ENCODE results near the gene PSMA3. TPM values are rescaled to one million over a fixed set of nuclear protein-coding genes. Genes with fewer than 3 reads are reported as not detected.
A peak's percentile ranks its signal among the peaks of the same experiment; 100 is the strongest.

The PSMA3 gene
- total and polyA plus RNA-seq, 2 experiments from 2014 or later, result 54.0 to 183 TPM

- H3K9ac ChIP-seq, result peak overlapping the region; percentile 77
- in situ Hi-C loops (cut with MboI), result no loop called here
- H3K36me3 ChIP-seq (ENCODE audit: low read depth), result peaks cover 5% of the 10 kb centered on the region; the same call in 1 of the 2 replicates
- no peaks in the 10 kb centered on the region for H3K9me2 ChIP-seq (ENCODE audit: insufficient read depth)
- H3K27ac ChIP-seq, result peak overlapping the region; percentile 36
- peak; percentile 66 for DNase-seq
- peaks cover 42% of the 10 kb centered on the region for H3F3A ChIP-seq (ENCODE audit: insufficient read depth)
- no peak for TF ChIP-seq EZH2phosphoT487 (IDR thresholded peaks at IDR 0.05; ENCODE audit: insufficient read depth, low read depth)
- H3K27me3 ChIP-seq (replicated peaks; ENCODE audit: insufficient read depth), result no peaks in the 10 kb centered on the region
- H3K9me3 ChIP-seq (ENCODE audit: low read depth), result no peaks in the 10 kb centered on the region
- H4K20me1 ChIP-seq (ENCODE audit: insufficient read depth), result no peaks in the 10 kb centered on the region
- WGBS, 2 experiments (ENCODE audit: low coverage in 1 of 2, low lambda C conversion rate in 2 of 2, missing lambda C conversion rate in 2 of 2), result 2% methylated on average over 23 of the region's 23 CpGs
- peak overlapping the region; percentile 96 for H3K4me2 ChIP-seq (ENCODE audit: unreplicated experiment)
- H3K4me1 ChIP-seq (ENCODE audit: insufficient read depth), result peaks cover 16% of the 10 kb centered on the region
- H3K79me2 ChIP-seq (ENCODE audit: insufficient read depth), result no peaks in the 10 kb centered on the region
- H2AFZ ChIP-seq, result peak overlapping the region; percentile 92
- H3K4me3 ChIP-seq, result peak overlapping the region; percentile 95
Measured at GRCh38 chr14:58239244-58240195, 5.1 kb upstream of the PSMA3 start.

GRCh38 chr14:58243790-58244555, 670 bp upstream of the PSMA3 start:
- peak overlapping the region; percentile 97 for H2AFZ ChIP-seq
- in situ Hi-C loops (cut with MboI), result no loop called here
- H3K79me2 ChIP-seq (ENCODE audit: insufficient read depth), result peaks cover 41% of the 10 kb centered on the region
- 3 to 4% methylated on average over 16 of the region's 16 CpGs for WGBS, 2 experiments (ENCODE audit: low coverage in 1 of 2, low lambda C conversion rate in 2 of 2, missing lambda C conversion rate in 2 of 2)
- DNase-seq, result peak; percentile 55
- H3K4me2 ChIP-seq (ENCODE audit: unreplicated experiment), result peak overlapping the region; percentile 87
- H3K36me3 ChIP-seq (ENCODE audit: low read depth), result no peaks in the 10 kb centered on the region
- H3K27ac ChIP-seq, result peak overlapping the region; percentile 96
- no peaks in the 10 kb centered on the region for H3K9me2 ChIP-seq (ENCODE audit: insufficient read depth)
- H4K20me1 ChIP-seq (ENCODE audit: insufficient read depth), result no peaks in the 10 kb centered on the region
- TF ChIP-seq EZH2phosphoT487 (IDR thresholded peaks at IDR 0.05; ENCODE audit: insufficient read depth, low read depth) (no peak), EZH2 (IDR thresholded peaks at IDR 0.05; ENCODE audit: insufficient read depth, poor library complexity, severe bottlenecking) (no peak)
- no peaks in the 10 kb centered on the region for H3K27me3 ChIP-seq (replicated peaks; ENCODE audit: insufficient read depth)
- peak overlapping the region; percentile 97 for H3K9ac ChIP-seq
- H3K4me1 ChIP-seq (ENCODE audit: insufficient read depth), result peaks cover 21% of the 10 kb centered on the region
- H3F3A ChIP-seq (ENCODE audit: insufficient read depth), result peaks cover 46% of the 10 kb centered on the region
- peak overlapping the region; percentile 95 for H3K4me3 ChIP-seq
- H3K9me3 ChIP-seq (ENCODE audit: low read depth), result no peaks in the 10 kb centered on the region

GRCh38 chr14:58245562-58245961, 919 bp downstream of the PSMA3 start:
- H3K4me2 ChIP-seq (ENCODE audit: unreplicated experiment), result peak overlapping the region; percentile 96
- H3F3A ChIP-seq (ENCODE audit: insufficient read depth), result peaks cover 44% of the 10 kb centered on the region
- peak overlapping the region; percentile 96 for H3K27ac ChIP-seq
- H3K9me3 ChIP-seq (ENCODE audit: low read depth), result no peaks in the 10 kb centered on the region
- no peak for DNase-seq
- H3K4me3 ChIP-seq, result peak overlapping the region; percentile 95
- peak overlapping the region; percentile 95 for H2AFZ ChIP-seq
- no peaks in the 10 kb centered on the region for H3K27me3 ChIP-seq (replicated peaks; ENCODE audit: insufficient read depth)
- H3K36me3 ChIP-seq (ENCODE audit: low read depth), result no peaks in the 10 kb centered on the region
- H3K79me2 ChIP-seq (ENCODE audit: insufficient read depth), result peaks cover 57% of the 10 kb centered on the region
- peak overlapping the region; percentile 97 for H3K9ac ChIP-seq
- no peaks in the 10 kb centered on the region for H4K20me1 ChIP-seq (ENCODE audit: insufficient read depth)
- TF ChIP-seq EZH2phosphoT487 (IDR thresholded peaks at IDR 0.05; ENCODE audit: insufficient read depth, low read depth), result no peak
- no peak for TF ChIP-seq EZH2 (IDR thresholded peaks at IDR 0.05; ENCODE audit: insufficient read depth, poor library complexity, severe bottlenecking)
- in situ Hi-C loops (cut with MboI), result no loop called here
- H3K9me2 ChIP-seq (ENCODE audit: insufficient read depth), result no peaks in the 10 kb centered on the region
- peaks cover 21% of the 10 kb centered on the region for H3K4me1 ChIP-seq (ENCODE audit: insufficient read depth)
- WGBS, 2 experiments (ENCODE audit: low coverage in 1 of 2, low lambda C conversion rate in 2 of 2, missing lambda C conversion rate in 2 of 2), result 1 to 3% methylated on average over 3 of the region's 3 CpGs

GRCh38 chr14:58249611-58250010, 5.0 kb downstream of the PSMA3 start:
- no peaks in the 10 kb centered on the region for H3K27me3 ChIP-seq (replicated peaks; ENCODE audit: insufficient read depth)
- H3K36me3 ChIP-seq (ENCODE audit: low read depth), result peaks cover 34% of the 10 kb centered on the region; the same call in 1 of the 2 replicates
- TF ChIP-seq EZH2 (IDR thresholded peaks at IDR 0.05; ENCODE audit: insufficient read depth, poor library complexity, severe bottlenecking) (no peak), EZH2phosphoT487 (IDR thresholded peaks at IDR 0.05; ENCODE audit: insufficient read depth, low read depth) (no peak)
- H4K20me1 ChIP-seq (ENCODE audit: insufficient read depth), result no peaks in the 10 kb centered on the region
- H3K4me3 ChIP-seq, result no peak overlapping the region
- H3K9me3 ChIP-seq (ENCODE audit: low read depth), result no peaks in the 10 kb centered on the region
- no peak for DNase-seq
- no peak overlapping the region for H3K4me2 ChIP-seq (ENCODE audit: unreplicated experiment)
- H3K9me2 ChIP-seq (ENCODE audit: insufficient read depth), result no peaks in the 10 kb centered on the region
- 88 to 94% methylated on average over 8 of the region's 8 CpGs for WGBS, 2 experiments (ENCODE audit: low coverage in 1 of 2, low lambda C conversion rate in 2 of 2, missing lambda C conversion rate in 2 of 2)
- peaks cover 96% of the 10 kb centered on the region for H3K79me2 ChIP-seq (ENCODE audit: insufficient read depth)
- in situ Hi-C loops (cut with MboI), result no loop called here
- H3K9ac ChIP-seq, result no peak overlapping the region
- H3K4me1 ChIP-seq (ENCODE audit: insufficient read depth), result peaks cover 17% of the 10 kb centered on the region
- H2AFZ ChIP-seq, result no peak overlapping the region
- no peak overlapping the region for H3K27ac ChIP-seq
- H3F3A ChIP-seq (ENCODE audit: insufficient read depth), result peaks cover 40% of the 10 kb centered on the region

Measured in GM23248 (cell line).